Lower lobe of right lung (tissue), 2 donors: ENCODE measurements around the gene NDE1. TPM values are rescaled to one million over a fixed set of nuclear protein-coding genes. Genes with fewer than 3 reads are reported as not detected.

ENCODE experiments used
- ATAC-seq, 2 donors: fragments of 200-7000 bp; cut with Tn5 transposase; one replicate each; pipeline ENCODE4 v1.9.1; 2020 to 2022; ENCODE audit warnings: mild to moderate bottlenecking in 2 of 2, moderate library complexity in 2 of 2
- DNase-seq: peaks from one replicate; pipeline ENCODE4 v3.0.0-alpha.2; 2020
- H3K27ac ChIP-seq: fragments of 200-600 bp; one replicate; pipeline ENCODE4 v1.8.0; 2022
- H3K27me3 ChIP-seq: fragments of 200-600 bp; one replicate; pipeline ENCODE4 v1.8.0; 2022; ENCODE audit warnings: low read depth
- H3K36me3 ChIP-seq: fragments of 200-600 bp; one replicate; pipeline ENCODE4 v1.8.0; 2022; ENCODE audit warnings: mild to moderate bottlenecking
- H3K4me1 ChIP-seq: fragments of 200-600 bp; one replicate; pipeline ENCODE4 v1.8.0; 2022
- H3K4me3 ChIP-seq: fragments of 200-600 bp; one replicate; pipeline ENCODE4 v1.8.0; 2022; ENCODE audit warnings: mild to moderate bottlenecking
- H3K9me3 ChIP-seq: fragments of 200-600 bp; one replicate; pipeline ENCODE4 v1.8.0; 2022
- intact Hi-C: fragments of 100-400 bp; cut with DNase I; formaldehyde crosslinking; loops from one replicate; pipeline ENCODE4 v1.11.0; 2022
- total RNA-seq: library from RNA; stranded (reverse); fragmentation: NEBNext Ultra II Directional; extraction: Animal tissue kit (Norgen Biotek cat#: 25700); gene quantifications from one replicate; pipeline ENCODE4 v1.2.1, GENCODE V29; 2021
- TF ChIP-seq, protein P1 (sequence below): fragments of 200-600 bp; IDR thresholded peaks from one replicate; pipeline ENCODE4 v1.8.0; 2022; ENCODE audit warnings: antibody characterized with exemption, mild to moderate bottlenecking
- donor health status: DM: no; HTN: yes; CAD: no; lungs with severe emphysema.

Gene NDE1
- total RNA-seq, 1 donor from 2014 or later, result 35.3 TPM

DNA sequence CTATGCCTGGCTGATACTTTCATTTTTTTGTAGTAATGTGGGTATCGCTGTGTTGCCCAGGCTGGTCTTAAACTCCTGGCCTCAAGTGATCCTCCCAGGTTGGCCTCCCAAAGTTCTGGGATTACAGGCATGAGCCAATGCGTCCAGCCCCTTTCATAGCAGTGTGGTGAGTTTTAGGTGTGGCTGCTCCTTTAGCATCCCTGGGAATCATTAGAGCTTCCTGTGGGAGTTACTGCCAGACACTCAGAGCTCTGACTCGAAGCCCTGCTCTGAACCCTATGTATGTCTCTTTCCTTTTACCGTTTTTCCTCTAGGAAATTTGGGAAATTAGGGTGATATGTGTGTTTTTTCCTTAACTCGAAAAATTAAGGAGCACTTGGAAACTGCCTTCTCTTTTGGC, 44.5 kb downstream of the NDE1 start:
- Histone ChIP-seq H3K27me3 (no peaks in the 10 kb centered on the region), H3K36me3 (peaks cover 99% of the 10 kb centered on the region), H3K27ac (no peak overlapping the region), H3K4me1 (no peaks in the 10 kb centered on the region), H3K9me3 (no peaks in the 10 kb centered on the region), H3K4me3 (no peak overlapping the region)
- TF ChIP-seq, protein P1, sequence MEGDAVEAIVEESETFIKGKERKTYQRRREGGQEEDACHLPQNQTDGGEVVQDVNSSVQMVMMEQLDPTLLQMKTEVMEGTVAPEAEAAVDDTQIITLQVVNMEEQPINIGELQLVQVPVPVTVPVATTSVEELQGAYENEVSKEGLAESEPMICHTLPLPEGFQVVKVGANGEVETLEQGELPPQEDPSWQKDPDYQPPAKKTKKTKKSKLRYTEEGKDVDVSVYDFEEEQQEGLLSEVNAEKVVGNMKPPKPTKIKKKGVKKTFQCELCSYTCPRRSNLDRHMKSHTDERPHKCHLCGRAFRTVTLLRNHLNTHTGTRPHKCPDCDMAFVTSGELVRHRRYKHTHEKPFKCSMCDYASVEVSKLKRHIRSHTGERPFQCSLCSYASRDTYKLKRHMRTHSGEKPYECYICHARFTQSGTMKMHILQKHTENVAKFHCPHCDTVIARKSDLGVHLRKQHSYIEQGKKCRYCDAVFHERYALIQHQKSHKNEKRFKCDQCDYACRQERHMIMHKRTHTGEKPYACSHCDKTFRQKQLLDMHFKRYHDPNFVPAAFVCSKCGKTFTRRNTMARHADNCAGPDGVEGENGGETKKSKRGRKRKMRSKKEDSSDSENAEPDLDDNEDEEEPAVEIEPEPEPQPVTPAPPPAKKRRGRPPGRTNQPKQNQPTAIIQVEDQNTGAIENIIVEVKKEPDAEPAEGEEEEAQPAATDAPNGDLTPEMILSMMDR, result no peak
- ATAC-seq, result no peak
- intact Hi-C loops, result no loop called here
- no peak for DNase-seq

DNA sequence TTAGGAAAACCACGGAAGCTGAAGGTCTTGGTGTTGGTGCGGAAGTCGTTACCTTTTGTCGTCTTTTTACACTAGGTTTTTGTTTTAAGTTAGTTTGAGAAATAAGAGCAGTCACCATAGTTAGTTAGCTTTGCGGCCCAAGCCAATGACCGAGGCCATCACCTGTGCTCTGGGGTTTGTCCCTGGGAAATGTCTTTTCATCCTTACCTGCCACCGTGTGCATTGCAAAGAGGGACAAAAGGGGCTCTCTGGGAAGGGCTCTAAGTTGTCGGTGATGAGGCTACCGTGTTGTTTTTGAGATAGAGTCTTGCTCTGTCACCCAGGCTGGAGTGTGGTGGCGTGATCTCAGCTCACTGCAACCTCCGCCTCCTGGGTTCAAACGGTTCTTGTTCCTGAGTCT, 49.8 kb downstream of the NDE1 start:
- Histone ChIP-seq H3K27ac (no peak overlapping the region), H3K27me3 (no peaks in the 10 kb centered on the region), H3K4me1 (peaks cover 2% of the 10 kb centered on the region), H3K4me3 (no peak overlapping the region), H3K36me3 (peaks cover 81% of the 10 kb centered on the region), H3K9me3 (no peaks in the 10 kb centered on the region)
- TF ChIP-seq, protein P1, result no peak
- DNase-seq (no peak), ATAC-seq (no peak)
- intact Hi-C loops, result no loop called here

DNA sequence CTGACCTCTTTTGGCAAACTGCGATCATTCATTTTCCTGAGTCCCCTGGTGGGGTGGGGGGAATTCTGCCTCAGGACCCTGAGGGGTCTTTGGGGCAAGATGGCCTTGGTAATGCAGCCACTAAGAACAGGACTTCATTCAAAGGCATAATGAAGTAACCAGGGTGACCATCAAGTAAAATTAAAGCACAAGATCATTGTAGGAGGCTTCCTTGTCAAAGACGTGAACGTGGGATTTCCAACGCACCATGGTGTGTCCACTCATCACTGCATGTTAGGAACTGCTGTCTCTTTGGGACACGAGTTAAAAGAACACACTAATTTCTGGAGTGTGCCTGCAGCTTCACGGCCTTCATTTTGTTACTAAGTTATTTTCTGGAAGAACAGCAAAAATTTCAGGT, 51.3 kb downstream of the NDE1 start:
- no peak for ATAC-seq
- H3K27me3 ChIP-seq, result no peaks in the 10 kb centered on the region
- peaks cover 69% of the 10 kb centered on the region for H3K36me3 ChIP-seq

DNA sequence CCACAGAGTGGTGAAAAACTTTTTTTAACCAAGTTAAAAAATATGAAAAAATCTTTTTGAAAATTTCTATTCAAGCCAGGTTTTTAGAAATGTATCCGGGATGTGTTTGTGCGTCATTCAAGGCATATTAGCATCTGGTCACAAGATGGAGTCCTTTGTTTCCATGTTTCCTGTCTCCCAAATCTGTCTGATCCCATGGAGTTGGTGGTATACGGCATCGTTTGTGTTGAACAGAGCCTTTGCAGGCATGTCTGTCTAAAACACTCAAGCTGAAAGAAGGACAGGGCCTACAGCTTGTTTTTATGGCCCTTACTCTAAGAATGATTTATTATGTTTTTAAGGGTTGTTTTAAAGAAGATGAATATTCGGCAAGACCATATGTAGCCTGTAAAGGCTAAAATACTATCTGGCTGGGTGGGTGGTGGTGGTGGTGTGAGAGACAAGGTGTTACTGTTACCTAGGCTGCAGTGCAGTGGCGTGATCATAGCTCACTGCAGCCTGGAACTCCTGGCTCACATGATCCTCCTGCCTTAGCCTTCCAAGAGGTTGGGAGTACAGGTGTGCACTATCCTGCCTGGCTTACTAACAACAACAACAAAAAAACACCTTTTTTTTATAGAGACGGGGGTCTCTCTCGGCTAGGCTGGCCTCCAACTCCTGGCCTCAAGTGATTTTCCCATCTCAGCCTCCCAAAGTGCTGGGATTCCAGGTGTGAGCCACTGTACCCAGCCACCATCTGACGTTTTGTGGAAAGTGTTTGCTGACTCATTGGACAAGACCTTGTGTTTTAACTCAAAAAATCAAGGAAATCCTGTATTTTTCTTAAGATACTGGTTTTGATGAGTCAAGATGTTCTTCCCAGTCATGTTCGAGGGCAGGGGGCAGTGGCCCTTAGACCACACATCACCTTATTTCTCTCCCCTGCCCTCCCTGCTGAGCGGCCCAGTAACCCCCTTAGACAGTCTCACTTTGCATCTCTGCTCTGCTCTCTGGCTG, 52.2 kb downstream of the NDE1 start:
- no peak for ATAC-seq
- Histone ChIP-seq H3K27ac (no peak overlapping the region), H3K4me3 (no peak overlapping the region), H3K27me3 (no peaks in the 10 kb centered on the region), H3K9me3 (no peaks in the 10 kb centered on the region), H3K36me3 (peaks cover 64% of the 10 kb centered on the region), H3K4me1 (peaks cover 5% of the 10 kb centered on the region)
- intact Hi-C loops, result no loop called here
- DNase-seq, result no peak
- TF ChIP-seq, protein P1, result no peak

More for the DNA sequence above, 51.3 kb downstream of the NDE1 start:
- H3K4me3 ChIP-seq, result no peak overlapping the region
- H3K27ac ChIP-seq, result no peak overlapping the region
- no peaks in the 10 kb centered on the region for H3K9me3 ChIP-seq
- TF ChIP-seq, protein P1, result no peak
- peaks cover 5% of the 10 kb centered on the region for H3K4me1 ChIP-seq
- DNase-seq, result no peak
- intact Hi-C loops, result no loop called here

DNA sequence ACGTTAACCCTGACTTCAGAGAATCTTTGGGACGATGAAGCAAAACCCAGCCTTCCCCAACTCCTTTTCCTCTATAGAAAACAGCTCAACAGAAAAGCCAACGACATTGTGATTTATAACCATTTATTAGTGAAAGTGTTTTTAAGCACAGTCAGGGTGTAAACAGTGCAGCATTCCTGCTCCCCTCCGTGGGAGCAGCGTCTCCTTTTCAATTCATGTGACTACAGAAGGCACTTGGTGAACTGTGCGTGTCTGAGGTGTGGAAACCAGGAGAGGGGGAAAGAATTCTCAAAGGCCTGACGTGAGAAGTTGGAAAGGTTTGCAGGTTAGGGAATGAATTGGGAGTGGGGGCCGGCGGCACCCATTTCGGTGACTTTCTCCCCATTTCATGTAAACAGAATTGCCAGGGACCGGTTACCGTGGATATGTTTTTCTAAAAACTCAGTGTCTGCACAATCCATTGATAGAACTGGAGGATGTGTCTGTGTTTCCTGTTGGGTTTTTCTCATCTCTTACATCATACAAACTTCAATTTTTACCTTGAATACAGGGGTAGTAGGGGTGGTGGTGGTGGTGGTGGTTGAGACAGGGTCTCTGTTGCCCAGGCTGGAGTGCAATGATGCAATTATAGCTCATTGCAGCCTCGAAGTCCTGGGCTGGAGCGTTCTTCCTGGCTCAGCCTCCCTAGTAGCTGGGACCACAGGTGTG, 53.1 kb downstream of the NDE1 start:
- no peak overlapping the region for H3K27ac ChIP-seq
- no peak overlapping the region for H3K4me3 ChIP-seq
- intact Hi-C loops, result no loop called here
- H3K36me3 ChIP-seq, result peaks cover 63% of the 10 kb centered on the region
- H3K9me3 ChIP-seq, result no peaks in the 10 kb centered on the region
- H3K27me3 ChIP-seq, result no peaks in the 10 kb centered on the region
- ATAC-seq, result no peak
- peaks cover 5% of the 10 kb centered on the region for H3K4me1 ChIP-seq
- DNase-seq, result no peak
- TF ChIP-seq, protein P1, result no peak
